HepG2 (cell line): Measurements from ENCODE around the gene AHSP. TPM values are rescaled to one million over a fixed set of nuclear protein-coding genes. Genes with fewer than 3 reads are reported as not detected.

Experiments used
- ATF4 ChIP-seq, 2 experiments: fragments of 450-650 bp in 1 of 2; sonication (generic) in 1 of 2; formaldehyde crosslinking; IDR thresholded peaks; 2 replicates each; pipeline versions ENCODE4 v1.5.0 to v1.8.0; 2020 to 2022; ENCODE audit warnings: mild to moderate bottlenecking in 1 of 2, missing genetic modification reagents in 1 of 2
- ATF5 ChIP-seq: sonication (generic); formaldehyde crosslinking; IDR thresholded peaks from 2 replicates; pipeline ENCODE4 v1.4.0; 2020; ENCODE audit warnings: mild to moderate bottlenecking, low read depth, missing genetic modification reagents
- ATF7 ChIP-seq, 2 experiments: fragments of 450-650 bp in 1 of 2; sonication (generic) in 1 of 2; formaldehyde crosslinking in 1 of 2; IDR thresholded peaks; 2 replicates each; pipeline versions ENCODE4 v1.4.0 to v1.6.1; 2016 to 2020; ENCODE audit warnings: antibody characterized with exemption in 1 of 2, mild to moderate bottlenecking in 1 of 2, missing genetic modification reagents in 1 of 2
- E2F1 ChIP-seq: sonication (generic); formaldehyde crosslinking; IDR thresholded peaks from 2 replicates; pipeline ENCODE4 v1.5.0; 2020; ENCODE audit warnings: missing genetic modification reagents
- GATAD1 ChIP-seq: IDR thresholded peaks from 2 replicates; pipeline ENCODE4 v1.6.1; 2016; ENCODE audit warnings: missing genetic modification reagents, missing compliant biosample characterization
- IKZF5 ChIP-seq: IDR thresholded peaks from 2 replicates; pipeline ENCODE4 v1.6.1; 2018; ENCODE audit warnings: missing genetic modification reagents, mild to moderate bottlenecking, missing compliant biosample characterization
- MAFK ChIP-seq, 2 experiments: IDR thresholded peaks in 1 of 2; conservative IDR thresholded peaks in 1 of 2; 2 replicates each; pipeline ENCODE4 v1.6.1; 2011; ENCODE audit warnings: improper control_type of control experiment in 2 of 2, low read length in 2 of 2
- NFE2L1 ChIP-seq: sonication (generic); formaldehyde crosslinking; IDR thresholded peaks from 2 replicates; pipeline ENCODE4 v1.4.0; 2020; ENCODE audit warnings: missing genetic modification reagents, mild to moderate bottlenecking, borderline replicate concordance
- NFKB2 ChIP-seq: sonication (generic); formaldehyde crosslinking; IDR thresholded peaks from 2 replicates; pipeline ENCODE4 v1.4.0; 2020; ENCODE audit warnings: missing genetic modification reagents, borderline replicate concordance
- PRMT3 ChIP-seq: sonication (generic); formaldehyde crosslinking; IDR thresholded peaks from 2 replicates; pipeline ENCODE4 v1.8.1; 2022; ENCODE audit warnings: low read depth, mild to moderate bottlenecking, moderate library complexity, missing genetic modification reagents, borderline replicate concordance
- SALL1 ChIP-seq: sonication (generic); formaldehyde crosslinking; IDR thresholded peaks from 2 replicates; pipeline ENCODE4 v1.8.0; 2022; ENCODE audit warnings: mild to moderate bottlenecking, missing genetic modification reagents
- SP4 ChIP-seq: sonication (generic); formaldehyde crosslinking; IDR thresholded peaks from 2 replicates; pipeline ENCODE4 v1.8.1; 2023; ENCODE audit warnings: mild to moderate bottlenecking, missing genetic modification reagents
- SRSF1 ChIP-seq: fragments of 200-400 bp; formaldehyde crosslinking; optimal IDR thresholded peaks from 2 replicates; pipeline ENCODE3; 2017; ENCODE audit warnings: mild to moderate bottlenecking, low read depth, low read length, moderate library complexity
- TEF ChIP-seq: sonication (generic); formaldehyde crosslinking; IDR thresholded peaks from 2 replicates; pipeline ENCODE4 v1.5.0; 2020; ENCODE audit warnings: missing genetic modification reagents
- ZBED4 ChIP-seq: sonication (generic); formaldehyde crosslinking; IDR thresholded peaks from 2 replicates; pipeline ENCODE4 v1.4.0; 2020; ENCODE audit warnings: missing genetic modification reagents, borderline replicate concordance
- ZBTB7A ChIP-seq: sonication (generic); formaldehyde crosslinking; IDR thresholded peaks from 2 replicates; pipeline ENCODE4 v1.8.0; 2022; ENCODE audit warnings: mild to moderate bottlenecking, missing genetic modification reagents
- ZC3H13 ChIP-seq: sonication (generic); formaldehyde crosslinking; IDR thresholded peaks from 2 replicates; pipeline ENCODE4 v1.8.1; 2023; ENCODE audit warnings: mild to moderate bottlenecking, missing genetic modification reagents, moderate library complexity
- ZNF260 ChIP-seq: sonication (generic); formaldehyde crosslinking; IDR thresholded peaks from 2 replicates; pipeline ENCODE4 v1.4.0; 2020; ENCODE audit warnings: missing genetic modification reagents, low read depth, mild to moderate bottlenecking, borderline replicate concordance
- ZNF615 ChIP-seq: sonication (generic); formaldehyde crosslinking; IDR thresholded peaks from 2 replicates; pipeline ENCODE4 v1.5.0; 2020; ENCODE audit warnings: mild to moderate bottlenecking, missing genetic modification reagents, borderline replicate concordance
- ZSCAN9 ChIP-seq: IDR thresholded peaks from 2 replicates; pipeline ENCODE4 v1.6.1; 2016; ENCODE audit warnings: borderline replicate concordance
- polyA plus RNA-seq, 8 experiments: library from polyadenylated mRNA; depleted of rRNA in 3 of 8; stranded (reverse) in 7 of 8; unstranded in 1 of 8; fragments of >200 nt; fragmentation: Illumina TruSeq in 4 of 8; extraction: Trizol in 4 of 8; gene quantifications; 2 replicates each; pipeline versions ENCODE4 v1.2.1 to v1.2.3, GENCODE V29; 2011 to 2016; ENCODE audit warnings: low read depth in 4 of 8, missing spikeins in 1 of 8, mixed read lengths in 1 of 8; ENCODE audit not compliant: insufficient read depth in 1 of 8
- total RNA-seq, 5 experiments: library from RNA; depleted of rRNA; stranded (reverse); fragments of >200 nt; fragmentation: Illumina TruSeq; extraction: Trizol; gene quantifications; 2 replicates each; pipeline ENCODE4 v1.2.3, GENCODE V29; 2016; ENCODE audit warnings: low read depth in 1 of 5

The AHSP gene
- total and polyA plus RNA-seq, 2 of the 13 experiments (the other 11 are each of a cell fraction or from before 2014, with no cell fraction given), result not detected

GRCh38 chr16:31484491-31485171, 43.1 kb upstream of the AHSP start (continued):
- TF ChIP-seq E2F1 (CRISPR knock-in tag) (no peak), NFKB2 (CRISPR knock-in tag) (peak; percentile 50; the same call in 1 of the 2 replicates), PRMT3 (CRISPR knock-in tag) (no peak), ATF7 (IDR thresholded peaks at IDR 0.05) (no peak), ATF7 (CRISPR knock-in tag; IDR thresholded peaks at IDR 0.05) (no peak), ZSCAN9 (CRISPR knock-in tag) (no peak), NFE2L1 (no peak), ATF4 (CRISPR knock-in tag; IDR thresholded peaks at IDR 0.05) (no peak), MAFK (conservative IDR thresholded peaks at IDR 0.05 in 1 of 2, IDR thresholded peaks at IDR 0.05 in 1 of 2; ENCODE audit: low read length in 2 of 2) (no peak), IKZF5 (CRISPR knock-in tag) (peak; percentile 56; the same call in 1 of the 2 replicates), ATF5 (no peak), SP4 (CRISPR knock-in tag) (peak; percentile 83), GATAD1 (CRISPR knock-in tag) (peak; percentile 55; the same call in 1 of the 2 replicates), TEF (CRISPR knock-in tag) (no peak), SALL1 (CRISPR knock-in tag) (peak; percentile 70; the same call in 1 of the 2 replicates), ZBTB7A (CRISPR knock-in tag) (no peak), ZBED4 (peak; percentile 91), ZC3H13 (CRISPR knock-in tag) (0 out of 2 replicates have a peak, but pooled peaks have one; percentile 55), SRSF1 (peak; percentile 39), ZNF260 (CRISPR knock-in tag) (no peak), ZNF615 (CRISPR knock-in tag) (no peak)
